22Rv1 (cell line): ENCODE results near the gene CCR7.

Source experiments
- H3K27ac ChIP-seq: fragments of 450-650 bp; 2 replicates; pipeline ENCODE4 v1.5.1; 2017
- ZFX ChIP-seq: fragments of 450-650 bp; IDR thresholded peaks from 2 replicates; pipeline ENCODE4 v1.6.1; 2017; ENCODE audit warnings: antibody characterized with exemption, borderline replicate concordance
- TF ChIP-seq, protein P1 (sequence below): fragments of 450-650 bp; IDR thresholded peaks from 2 replicates; pipeline ENCODE4 v1.5.1; 2017; ENCODE audit warnings: mild to moderate bottlenecking

CCR7 gene

DNA sequence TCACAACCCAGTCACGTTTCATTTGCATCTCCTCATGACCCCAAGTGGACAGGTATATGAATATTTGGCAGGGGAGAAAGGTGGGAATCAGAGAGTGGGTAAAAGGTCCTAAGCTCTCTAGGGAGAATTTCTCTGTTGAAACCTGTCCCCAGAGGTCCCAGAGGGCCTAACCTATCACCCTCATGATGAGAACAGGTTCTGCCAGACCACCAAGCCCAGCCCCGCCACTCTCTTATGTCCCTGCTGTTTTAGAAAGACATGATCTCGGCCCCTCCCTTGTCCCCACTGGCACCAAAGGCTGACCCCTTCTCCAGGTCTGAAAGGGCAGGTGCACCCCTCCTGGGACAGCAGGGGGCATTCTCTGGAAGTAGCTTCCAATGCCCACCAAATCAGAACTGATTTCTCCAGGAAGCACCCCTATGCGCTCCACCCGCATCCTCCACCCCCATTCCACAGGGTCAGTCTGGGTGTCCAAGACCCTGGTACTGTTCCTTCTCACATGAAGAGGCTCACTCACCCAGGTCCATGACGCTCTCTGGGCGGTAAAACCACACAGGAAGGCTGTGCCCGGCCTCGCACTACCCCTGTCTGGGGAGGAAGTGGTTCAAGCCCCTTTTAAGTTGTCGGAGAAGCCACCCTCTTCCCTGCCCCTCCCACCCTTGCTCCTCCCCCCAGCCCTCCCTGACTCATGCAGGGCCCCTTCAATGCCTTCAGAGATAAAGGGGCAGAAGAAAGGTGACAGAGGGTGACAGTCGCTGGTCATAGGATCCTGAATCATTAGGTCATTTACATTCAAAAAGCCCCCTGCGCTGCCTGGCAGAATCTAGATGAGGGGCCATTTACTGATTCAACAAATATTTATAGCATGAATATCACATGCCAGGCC, at the start of gene CCR7:
TSS of gene CCR7 (minus strand) at position 590 of the 886 bp plus-strand sequence. CDS start at position 527, 63 bp downstream.
- no peak for TF ChIP-seq ZFX
- TF ChIP-seq, protein P1, sequence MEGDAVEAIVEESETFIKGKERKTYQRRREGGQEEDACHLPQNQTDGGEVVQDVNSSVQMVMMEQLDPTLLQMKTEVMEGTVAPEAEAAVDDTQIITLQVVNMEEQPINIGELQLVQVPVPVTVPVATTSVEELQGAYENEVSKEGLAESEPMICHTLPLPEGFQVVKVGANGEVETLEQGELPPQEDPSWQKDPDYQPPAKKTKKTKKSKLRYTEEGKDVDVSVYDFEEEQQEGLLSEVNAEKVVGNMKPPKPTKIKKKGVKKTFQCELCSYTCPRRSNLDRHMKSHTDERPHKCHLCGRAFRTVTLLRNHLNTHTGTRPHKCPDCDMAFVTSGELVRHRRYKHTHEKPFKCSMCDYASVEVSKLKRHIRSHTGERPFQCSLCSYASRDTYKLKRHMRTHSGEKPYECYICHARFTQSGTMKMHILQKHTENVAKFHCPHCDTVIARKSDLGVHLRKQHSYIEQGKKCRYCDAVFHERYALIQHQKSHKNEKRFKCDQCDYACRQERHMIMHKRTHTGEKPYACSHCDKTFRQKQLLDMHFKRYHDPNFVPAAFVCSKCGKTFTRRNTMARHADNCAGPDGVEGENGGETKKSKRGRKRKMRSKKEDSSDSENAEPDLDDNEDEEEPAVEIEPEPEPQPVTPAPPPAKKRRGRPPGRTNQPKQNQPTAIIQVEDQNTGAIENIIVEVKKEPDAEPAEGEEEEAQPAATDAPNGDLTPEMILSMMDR, result no peak
- no peak within 1 kb of the TSS for H3K27ac ChIP-seq

GRCh38 chr17:40614431-40615067, 49.3 kb upstream of the CCR7 start:
- H3K27ac ChIP-seq, result no peak overlapping the region
- TF ChIP-seq, protein P1, result no peak
- TF ChIP-seq ZFX, result no peak

- TF ChIP-seq, protein P1, result no peak
- no peak overlapping the region for H3K27ac ChIP-seq
Measured at GRCh38 chr17:40613467-40614154, 48.3 kb upstream of the CCR7 start.

DNA sequence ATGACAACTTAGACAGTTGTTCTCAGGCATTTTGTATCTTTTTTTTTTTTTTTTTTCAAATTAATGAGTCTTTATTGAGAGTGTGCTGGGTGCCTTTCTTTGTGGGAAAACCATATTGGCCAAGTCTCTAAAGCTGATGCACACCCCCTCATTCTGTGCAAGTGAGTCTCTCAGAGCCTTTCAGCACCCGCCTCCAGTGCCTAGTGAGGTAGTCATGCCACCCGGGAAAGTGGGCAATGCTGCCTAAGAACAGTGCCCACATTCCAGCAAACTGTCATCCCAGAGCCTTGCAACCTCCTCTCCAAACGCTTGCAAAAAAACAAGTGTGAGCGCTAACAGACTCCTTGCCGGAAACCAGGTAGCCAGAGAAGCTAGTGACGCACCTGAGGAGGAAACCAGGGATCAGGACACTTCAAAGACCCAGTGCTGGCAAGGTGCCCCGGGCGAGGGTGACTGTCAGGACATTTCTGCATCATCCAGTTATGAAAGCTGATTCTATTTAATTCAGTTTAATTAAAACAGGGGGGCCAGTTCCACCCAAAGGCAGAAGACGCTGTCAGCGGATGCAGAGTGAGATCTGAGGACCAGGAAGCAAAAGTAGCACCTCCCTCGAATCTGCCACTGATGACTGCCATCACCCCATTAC, 47.5 kb upstream of the CCR7 start:
- H3K27ac ChIP-seq, result no peak overlapping the region
- no peak for TF ChIP-seq ZFX
- TF ChIP-seq, protein P1, result no peak

DNA sequence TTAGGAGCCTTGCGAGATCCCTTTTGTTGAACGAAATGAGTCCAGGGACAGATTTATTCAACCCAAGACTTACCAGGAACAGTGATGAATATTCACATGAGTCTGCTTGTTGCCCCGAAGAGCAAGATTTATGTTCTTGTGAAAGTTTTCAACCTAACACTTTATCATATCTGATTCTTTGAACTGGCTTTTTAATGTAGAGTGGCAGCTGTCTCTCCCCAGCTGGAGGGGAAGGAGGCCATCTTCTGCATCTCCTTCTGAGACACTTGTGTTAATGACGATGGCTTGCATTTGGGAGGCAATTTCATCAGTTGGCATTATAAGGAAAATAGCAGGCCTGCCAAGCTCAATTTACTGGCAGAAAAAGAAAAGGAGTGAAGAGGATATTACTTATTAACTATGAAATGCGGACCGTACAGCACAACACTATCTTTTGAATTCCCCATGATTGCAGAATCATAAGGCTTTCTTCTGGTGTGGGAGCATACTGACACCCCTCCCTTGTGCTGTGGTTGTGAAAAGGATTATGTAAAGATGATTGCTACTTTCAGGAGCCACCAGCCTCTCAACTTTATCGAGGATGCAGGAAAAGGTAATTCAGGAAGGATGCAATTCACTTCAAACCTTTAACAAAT, 46.7 kb upstream of the CCR7 start:
- H3K27ac ChIP-seq, result no peak overlapping the region
- TF ChIP-seq, protein P1, result no peak
- no peak for TF ChIP-seq ZFX

- TF ChIP-seq, protein P1, result no peak
- TF ChIP-seq ZFX, result no peak
- no peak overlapping the region for H3K27ac ChIP-seq
Measured at GRCh38 chr17:40610359-40610758, 45.1 kb upstream of the CCR7 start.
